Smooth muscle cell (in vitro differentiated cells): ENCODE measurements around the gene ADAMTS2. TPM values are rescaled to one million over a fixed set of nuclear protein-coding genes. Genes with fewer than 3 reads are reported as not detected.
A peak's percentile ranks its signal among the peaks of the same experiment; 100 is the strongest.

Experiments used
- DNase-seq: peaks from one replicate; lab custom pipeline; 2025; ENCODE audit not compliant: unreplicated experiment; lab: John Stamatoyannopoulos, UW
- H2AFZ ChIP-seq: fragments of 200-600 bp; sonication (generic); 2 replicates; pipeline ENCODE4 v1.6.0; 2016; ENCODE audit warnings: antibody characterized with exemption, low read depth, mild to moderate bottlenecking
- H3F3A ChIP-seq: fragments of 200-600 bp; sonication (generic); 2 replicates; pipeline ENCODE4 v1.6.0; 2017; ENCODE audit warnings: antibody characterized with exemption, low read depth
- H3K27ac ChIP-seq: fragments of 200-600 bp; sonication (generic); 2 replicates; pipeline ENCODE4 v1.5.1; 2016; ENCODE audit warnings: low read depth, mild to moderate bottlenecking
- H3K27me3 ChIP-seq: fragments of 200-600 bp; sonication (generic); 2 replicates; pipeline ENCODE4 v1.6.1; 2016; ENCODE audit warnings: low read depth, mild to moderate bottlenecking
- H3K36me3 ChIP-seq: fragments of 200-600 bp; sonication (generic); 2 replicates; pipeline ENCODE4 v1.5.1; 2016; ENCODE audit warnings: low read depth
- H3K4me1 ChIP-seq: fragments of 200-600 bp; sonication (generic); 2 replicates; pipeline ENCODE4 v1.5.1; 2016; ENCODE audit warnings: low read depth
- H3K4me2 ChIP-seq: fragments of 200-600 bp; sonication (generic); 2 replicates; pipeline ENCODE4 v1.6.0; 2016; ENCODE audit warnings: mild to moderate bottlenecking
- H3K4me3 ChIP-seq: fragments of 200-600 bp; sonication (generic); 2 replicates; pipeline ENCODE4 v1.5.1; 2016; ENCODE audit warnings: mild to moderate bottlenecking
- H3K79me2 ChIP-seq: fragments of 200-600 bp; sonication (generic); 2 replicates; pipeline ENCODE4 v1.6.0; 2016; ENCODE audit warnings: low read depth, mild to moderate bottlenecking
- H3K9ac ChIP-seq: fragments of 200-600 bp; sonication (generic); 2 replicates; pipeline ENCODE4 v1.6.0; 2016; ENCODE audit warnings: low read depth
- H3K9me3 ChIP-seq: fragments of 200-600 bp; sonication (generic); replicated peaks from 2 replicates; pipeline ENCODE4 v1.5.1; 2016; ENCODE audit warnings: low read depth
- H4K20me1 ChIP-seq: fragments of 200-600 bp; sonication (generic); 2 replicates; pipeline ENCODE4 v1.6.0; 2016; ENCODE audit warnings: low read depth
- CTCF ChIP-seq: fragments of 200-600 bp; sonication (generic); IDR thresholded peaks from 2 replicates; pipeline ENCODE4 v1.5.1; 2017; ENCODE audit warnings: borderline replicate concordance, mild to moderate bottlenecking, antibody characterized with exemption; ENCODE audit not compliant: insufficient read depth, poor library complexity, severe bottlenecking
- WGBS: methylation state at CpG from one replicate; pipeline ENCODE4 v1.1.7; 2016; ENCODE audit warnings: low lambda C conversion rate; 5-methylcytosine and 5-hydroxymethylcytosine counted together
- polyA plus RNA-seq: library from polyadenylated mRNA; unstranded; fragments of >200 nt; fragmentation: Nextera tagmentation; extraction: Ambion mirVana; gene quantifications from 2 replicates; pipeline ENCODE4 v1.2.1, GENCODE V29; 2016
- total RNA-seq: library from RNA; depleted of rRNA; stranded (reverse); fragments of >200 nt; gene quantifications from 2 replicates; pipeline ENCODE4 v1.2.3, GENCODE V29; 2014

The ADAMTS2 gene
- total and polyA plus RNA-seq, 2 experiments from 2014 or later: 22.8 to 37.5 TPM

GRCh38 chr5:179148703-179149170 is 196.5 kb downstream of the ADAMTS2 start:
- 84% methylated on average over 9 of the region's 9 CpGs for WGBS
- H3K4me3 ChIP-seq: no peak overlapping the region
- no peaks in the 10 kb centered on the region for H3K27me3 ChIP-seq
- no peaks in the 10 kb centered on the region for H4K20me1 ChIP-seq
- no peak overlapping the region for H3K27ac ChIP-seq
- TF ChIP-seq CTCF: no peak
- no peak overlapping the region for H3K9ac ChIP-seq
- no peaks in the 10 kb centered on the region for H3K79me2 ChIP-seq
- H2AFZ ChIP-seq: no peak overlapping the region
- H3K9me3 ChIP-seq: no peaks in the 10 kb centered on the region
- no peaks in the 10 kb centered on the region for H3K36me3 ChIP-seq
- H3K4me1 ChIP-seq: no peaks in the 10 kb centered on the region
- H3K4me2 ChIP-seq: no peak overlapping the region
- peaks cover 9% of the 10 kb centered on the region for H3F3A ChIP-seq
- no peak for DNase-seq

GRCh38 chr5:179147991-179148702 is 197.1 kb downstream of the ADAMTS2 start:
- TF ChIP-seq CTCF: no peak
- Histone ChIP-seq H3K4me2 (no peak overlapping the region), H4K20me1 (no peaks in the 10 kb centered on the region), H3K9ac (no peak overlapping the region), H3K36me3 (no peaks in the 10 kb centered on the region), H3K4me3 (no peak overlapping the region), H3F3A (peaks cover 13% of the 10 kb centered on the region), H3K27me3 (no peaks in the 10 kb centered on the region), H3K4me1 (no peaks in the 10 kb centered on the region), H3K9me3 (no peaks in the 10 kb centered on the region), H3K27ac (no peak overlapping the region), H2AFZ (no peak overlapping the region), H3K79me2 (no peaks in the 10 kb centered on the region)
- DNase-seq: no peak
- 91% methylated on average over 25 of the region's 25 CpGs for WGBS

- TF ChIP-seq CTCF: no peak
- H3K4me1 ChIP-seq: no peaks in the 10 kb centered on the region
- no peaks in the 10 kb centered on the region for H3K36me3 ChIP-seq
- H3K27me3 ChIP-seq: no peaks in the 10 kb centered on the region
- H3K9me3 ChIP-seq: no peaks in the 10 kb centered on the region
- H3K4me2 ChIP-seq: peak overlapping the region; percentile 44
- H3K27ac ChIP-seq: peak overlapping the region; percentile 49
- H3F3A ChIP-seq: peaks cover 15% of the 10 kb centered on the region
- H3K9ac ChIP-seq: no peak overlapping the region
- no peak overlapping the region for H2AFZ ChIP-seq
- WGBS: 61% methylated on average over 10 of the region's 10 CpGs
- H3K79me2 ChIP-seq: no peaks in the 10 kb centered on the region
- H3K4me3 ChIP-seq: no peak overlapping the region
- no peaks in the 10 kb centered on the region for H4K20me1 ChIP-seq
- DNase-seq: no peak
These were observed 199.0 kb downstream of the ADAMTS2 start for GRCh38 chr5:179146277-179146676.

- no peak for DNase-seq
- 11% methylated on average over 7 of the region's 7 CpGs for WGBS
- Histone ChIP-seq H3K27ac (peak overlapping the region; percentile 93), H3K79me2 (no peaks in the 10 kb centered on the region), H2AFZ (no peak overlapping the region), H4K20me1 (no peaks in the 10 kb centered on the region), H3K27me3 (no peaks in the 10 kb centered on the region), H3K4me1 (no peaks in the 10 kb centered on the region), H3K9ac (peak overlapping the region; percentile 83), H3K4me3 (no peak overlapping the region), H3K9me3 (no peaks in the 10 kb centered on the region), H3F3A (peaks cover 15% of the 10 kb centered on the region), H3K36me3 (no peaks in the 10 kb centered on the region), H3K4me2 (peak overlapping the region; percentile 52)
- peak; percentile 35 for TF ChIP-seq CTCF
These were observed 201.8 kb downstream of the ADAMTS2 start for GRCh38 chr5:179143446-179143845.
